ENCODE measurements around the gene MAN2A2.
A peak's percentile ranks its signal among the peaks of the same experiment; 100 is the strongest.
"Not testable (repeated sequence)": the region's sequence is repeated elsewhere in the genome, so short reads cannot be mapped to it uniquely, and the experiment has no call there.

The MAN2A2 gene

DNA sequence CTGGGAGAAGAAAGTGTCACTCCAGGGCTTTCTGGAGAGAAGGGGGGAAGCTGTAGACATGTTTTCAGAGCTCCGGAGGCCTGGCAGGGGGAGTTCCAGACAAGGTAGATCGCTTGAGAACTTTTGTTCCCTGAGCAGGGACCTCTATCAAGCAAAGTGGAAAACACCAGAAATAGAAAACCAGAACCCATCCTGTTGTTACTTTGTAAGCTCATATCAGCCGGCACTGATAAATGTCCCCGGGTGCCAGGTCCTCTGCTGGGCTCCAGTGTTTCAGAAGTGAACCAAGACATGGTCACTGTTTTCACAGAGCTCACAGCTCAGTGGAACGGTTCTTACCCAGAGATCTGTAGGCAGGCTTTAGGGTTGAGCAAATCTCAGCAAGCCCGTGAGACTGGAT, 15.7 kb downstream of the MAN2A2 start:
- DNase-seq (ENCODE audit: low spot score): no peak

DNA sequence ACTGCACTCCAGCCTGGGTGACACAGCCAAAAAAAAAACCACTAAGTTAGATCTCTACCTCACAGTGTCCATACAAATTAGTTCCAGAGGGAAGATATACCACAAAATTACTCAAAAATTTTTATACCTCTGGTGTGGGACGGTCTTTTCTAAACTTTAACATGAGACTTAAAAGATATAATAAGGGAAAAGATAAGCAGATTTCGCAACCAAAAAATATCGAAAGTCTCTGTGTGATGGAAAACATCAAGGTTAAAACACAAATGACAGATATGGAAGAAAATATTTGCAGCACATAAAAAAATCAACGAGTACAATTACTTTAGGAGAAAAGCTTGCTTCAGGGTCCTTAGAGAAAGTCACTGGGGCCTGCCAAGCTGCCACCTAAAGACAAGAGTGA, 18.8 kb downstream of the MAN2A2 start:
- DNase-seq (ENCODE audit: low spot score): no peak

DNA sequence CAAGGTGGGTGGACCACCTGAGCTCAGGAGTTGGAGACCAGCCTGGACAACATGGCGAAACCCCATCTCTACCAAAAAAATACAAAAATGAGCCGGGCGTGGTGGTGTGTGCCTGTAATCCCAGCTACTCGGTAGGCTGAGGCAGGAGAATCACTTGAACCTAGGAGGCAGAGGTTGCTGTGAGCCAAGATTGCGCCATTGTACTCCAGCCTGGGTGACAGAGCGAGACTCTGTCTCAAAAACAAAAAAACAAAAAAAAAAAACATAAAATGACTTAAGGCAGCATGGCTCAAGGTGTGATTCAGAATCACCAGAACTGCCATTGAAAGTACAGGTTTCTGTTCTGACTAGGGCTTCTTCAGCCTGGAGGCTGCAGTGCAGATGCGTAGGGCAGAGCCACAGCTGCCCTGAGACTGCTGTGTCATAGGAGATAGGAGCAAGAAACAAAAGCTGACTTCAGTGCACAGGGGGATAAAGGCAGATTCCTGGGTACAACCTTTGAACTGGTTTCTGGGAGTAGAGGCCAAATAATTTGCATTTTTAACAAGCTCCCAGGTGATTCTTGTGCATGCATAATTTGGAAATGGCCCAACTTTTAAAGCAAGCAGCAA, 19.7 kb downstream of the MAN2A2 start:
- not testable (repeated sequence) for DNase-seq (ENCODE audit: low spot score)

DNA sequence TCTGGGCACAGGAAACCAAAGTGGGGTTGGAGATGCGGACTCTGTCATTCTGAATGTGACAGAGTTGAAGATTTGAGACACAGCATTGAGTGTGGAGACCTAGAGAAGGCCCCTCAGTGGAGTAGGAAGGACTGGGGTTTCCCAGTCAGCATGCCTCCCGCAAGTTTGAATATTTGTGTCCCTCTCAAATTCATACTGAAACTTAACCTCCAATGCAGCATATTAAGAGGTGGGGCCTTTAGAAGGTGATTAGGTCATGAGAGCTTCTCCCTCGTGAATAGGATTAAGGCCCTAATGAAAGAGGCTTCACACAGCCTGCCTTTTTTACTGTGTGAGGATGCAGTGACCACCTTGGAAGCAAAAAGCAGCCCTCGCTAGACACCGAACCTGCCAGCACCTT, 21.3 kb downstream of the MAN2A2 start:
- no peak for DNase-seq (ENCODE audit: low spot score)

DNA sequence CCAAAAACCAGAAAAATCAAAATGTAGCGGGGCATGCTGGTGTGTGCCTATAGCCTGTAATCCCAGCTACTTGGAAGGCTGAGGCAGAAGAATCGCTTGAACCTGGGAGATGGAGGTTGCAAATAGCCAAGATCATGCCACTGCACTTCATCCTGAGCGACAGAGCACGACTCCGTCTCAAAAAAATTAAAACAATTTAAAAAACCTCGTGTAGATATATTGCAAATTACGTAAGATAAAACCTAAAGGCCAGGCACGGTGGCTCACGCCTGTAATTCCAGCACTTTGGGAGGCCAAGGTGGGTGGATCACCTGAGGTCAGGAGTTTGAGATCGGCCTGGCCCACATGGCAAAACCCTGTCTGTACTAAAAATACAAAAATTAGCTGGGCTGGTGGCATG, 23.7 kb downstream of the MAN2A2 start:
- DNase-seq (ENCODE audit: low spot score): not testable (repeated sequence)

DNA sequence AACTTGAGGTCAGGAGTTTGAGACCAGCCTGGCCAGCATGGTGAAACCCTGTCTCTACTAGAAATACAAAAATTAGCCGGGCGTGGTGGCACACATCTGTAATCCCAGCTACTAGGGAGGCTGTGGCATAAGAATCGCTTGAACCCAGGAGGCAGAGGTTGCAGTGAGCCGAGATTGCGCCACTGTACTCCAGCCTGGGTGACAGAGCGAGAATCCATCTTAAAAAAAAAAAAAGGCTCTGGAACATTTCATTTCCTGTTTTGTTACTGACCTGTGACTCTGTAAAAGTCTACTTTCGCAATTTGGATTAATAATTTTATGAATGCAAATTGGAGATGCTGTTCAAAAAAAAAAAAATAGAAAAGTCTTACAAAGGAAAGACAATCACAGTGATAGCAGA, 25.0 kb downstream of the MAN2A2 start:
- not testable (repeated sequence) for DNase-seq (ENCODE audit: low spot score)

DNA sequence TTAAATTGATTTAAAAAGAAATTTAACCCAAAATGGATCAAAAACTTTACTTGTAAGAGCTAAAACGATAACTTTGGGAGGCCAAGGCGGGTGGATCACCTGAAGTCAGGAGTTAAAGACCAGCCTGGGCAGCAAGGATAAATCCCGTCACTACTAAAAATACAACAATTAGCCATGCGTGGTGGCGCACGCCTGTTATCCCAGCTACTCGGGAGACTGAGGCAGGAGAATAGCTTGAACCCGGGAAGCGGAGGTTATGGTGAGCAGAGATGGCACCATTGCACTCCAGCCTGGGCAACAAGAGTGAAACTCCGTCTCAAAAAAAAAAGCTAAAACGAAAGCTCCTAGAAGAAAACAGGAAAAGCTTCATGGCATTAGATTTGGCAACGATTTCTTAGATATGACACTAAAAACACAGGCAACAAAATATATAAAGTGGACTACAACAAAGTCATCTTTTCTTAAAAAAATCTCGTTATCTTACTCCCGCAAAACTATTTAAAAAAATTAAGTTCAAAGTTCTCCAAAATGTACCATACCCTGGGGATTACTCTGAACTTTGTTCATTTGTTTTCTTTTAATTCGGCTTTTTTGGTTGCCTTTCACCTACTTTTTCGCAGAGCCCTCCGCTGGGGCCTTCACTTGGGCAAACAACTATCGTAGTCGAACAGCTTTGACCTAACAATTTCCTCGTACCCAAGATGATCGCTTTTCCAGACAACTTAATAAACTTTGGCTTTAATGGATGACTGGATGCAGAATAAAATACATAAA, 26.3 kb downstream of the MAN2A2 start:
- DNase-seq (ENCODE audit: low spot score): no peak

DNA sequence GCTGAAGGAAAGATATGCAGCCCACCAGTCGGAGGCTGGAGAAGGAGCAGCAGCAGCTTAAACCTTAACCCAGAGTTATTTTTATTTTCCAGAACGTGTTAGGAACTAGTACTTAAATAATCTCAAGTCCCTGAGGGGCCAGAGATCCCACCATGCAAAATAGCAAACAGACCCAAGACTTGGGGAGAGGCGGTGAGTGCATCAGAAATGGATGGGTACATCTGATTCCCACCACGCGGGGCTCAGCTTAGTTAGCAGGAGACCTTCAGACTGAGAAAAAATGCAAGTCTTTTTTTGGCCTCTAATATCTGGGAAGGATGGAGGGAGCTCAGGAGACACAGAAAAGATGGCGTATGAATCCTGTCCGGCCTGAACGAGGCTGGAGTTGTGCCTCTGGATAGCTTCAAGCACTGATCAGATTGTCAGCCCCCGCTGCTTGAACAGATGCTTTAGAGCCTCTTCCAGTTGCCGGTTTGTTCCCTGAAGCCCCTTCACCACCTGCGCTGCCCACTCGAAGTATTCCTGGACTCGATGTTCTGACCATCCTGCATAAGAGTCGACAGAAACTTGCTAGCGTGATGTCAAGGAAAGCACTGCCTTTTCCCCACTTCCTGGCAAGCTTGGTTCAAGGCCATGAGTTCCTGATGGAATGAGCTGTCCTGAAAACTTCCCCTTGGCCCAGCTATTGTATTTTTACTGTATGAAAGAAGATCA, 27.9 kb downstream of the MAN2A2 start:
- DNase-seq (ENCODE audit: low spot score): no peak

DNA sequence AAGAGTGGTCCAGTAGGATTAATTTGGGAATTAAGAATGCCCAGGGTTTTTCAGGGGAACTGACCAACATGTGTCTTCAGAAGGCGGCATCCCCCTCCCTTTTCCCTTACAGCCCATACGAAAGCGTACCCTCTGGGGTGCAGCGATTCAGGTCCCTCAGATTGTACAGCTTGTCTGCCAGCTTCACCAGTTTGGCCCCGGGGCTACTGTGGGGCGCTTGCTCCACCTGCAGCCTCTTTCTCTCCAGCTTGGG, 28.4 kb downstream of the MAN2A2 start:
- DNase-seq (ENCODE audit: low spot score): no peak

DNA sequence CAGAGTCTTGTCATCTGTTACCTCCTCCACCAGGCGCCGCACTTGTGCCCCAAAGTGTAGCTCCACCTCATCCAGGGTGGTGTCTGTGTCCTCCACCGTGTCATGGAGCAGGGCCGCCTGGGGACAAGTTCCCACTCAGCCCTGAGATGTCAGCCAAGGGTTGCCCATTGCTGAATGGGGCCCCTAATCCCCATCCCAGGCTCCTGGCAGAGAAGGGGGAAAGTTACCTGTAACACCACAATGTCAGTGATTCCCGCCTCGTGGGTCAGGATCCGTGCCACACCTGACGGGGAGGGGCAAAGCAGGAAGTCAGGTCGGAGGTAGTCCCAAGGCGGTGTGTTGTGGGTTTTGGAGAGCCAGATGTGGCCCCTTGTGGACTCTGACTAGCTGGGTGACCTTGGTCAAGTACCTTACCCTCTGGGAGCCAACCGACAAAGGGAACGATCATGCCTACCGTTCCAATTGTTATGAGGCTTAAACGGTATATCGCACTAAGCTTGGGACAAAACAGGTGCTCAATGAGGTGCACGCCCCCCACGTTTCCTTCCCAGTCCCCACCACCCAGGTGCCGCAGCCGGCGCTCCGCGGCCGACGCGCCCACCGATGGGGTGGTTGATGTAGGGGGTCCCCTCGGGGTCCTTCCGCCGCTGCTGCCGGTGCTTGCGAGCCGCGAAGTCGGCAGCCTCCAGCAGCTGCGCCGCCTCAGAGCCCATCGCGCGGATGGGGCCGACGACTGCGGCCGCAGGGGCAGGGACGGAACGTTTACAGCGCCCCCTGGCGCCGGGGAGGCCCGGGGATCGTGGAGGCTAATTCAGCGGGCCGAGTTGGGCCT, 28.9 kb downstream of the MAN2A2 start, which contains the start of gene HDDC3:
Gene HDDC3, minus strand, starts transcription at position 722 of the 832 bp plus-strand sequence. Its CDS starts 9 bp downstream, at position 713.
- peak; percentile 88 for DNase-seq (ENCODE audit: low spot score)

DNA sequence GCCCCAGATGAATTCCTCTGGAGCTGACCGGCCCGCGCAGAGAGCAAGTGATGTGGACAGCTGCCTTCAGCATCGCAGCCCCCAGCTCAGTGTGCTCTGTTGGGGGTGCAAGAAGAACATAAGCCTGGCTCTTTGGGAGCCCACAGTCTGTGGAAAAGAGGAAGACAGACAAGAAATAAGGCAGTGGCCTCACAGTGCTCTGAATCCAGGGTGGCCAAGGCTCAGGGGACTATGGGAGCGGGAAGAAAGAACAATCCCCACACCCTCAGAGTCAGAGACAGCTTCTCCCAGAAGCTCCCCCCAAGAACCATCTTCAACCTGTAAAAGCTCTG, 29.5 kb downstream of the MAN2A2 start:
- no peak for DNase-seq (ENCODE audit: low spot score)

DNA sequence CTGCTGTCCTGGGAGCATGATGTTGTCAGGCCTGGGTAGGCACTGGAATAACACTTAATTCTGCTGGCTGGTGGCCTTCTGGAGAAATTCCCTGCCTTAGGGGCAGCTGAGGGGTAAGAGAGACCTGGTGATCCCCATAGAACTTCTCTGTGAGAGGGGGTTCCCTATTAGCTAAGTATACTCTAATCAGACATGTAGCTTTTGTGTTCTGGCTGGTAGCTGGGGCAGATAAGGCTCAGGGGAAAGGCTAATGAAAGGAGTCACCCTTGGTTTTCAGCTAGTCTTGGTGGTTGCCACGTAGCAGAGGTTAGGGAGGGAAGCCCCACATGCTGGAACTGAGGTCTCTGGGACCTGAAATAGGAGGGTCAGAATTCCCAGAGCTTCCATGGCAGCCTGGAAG, 30.2 kb downstream of the MAN2A2 start:
- no peak for DNase-seq (ENCODE audit: low spot score)

DNA sequence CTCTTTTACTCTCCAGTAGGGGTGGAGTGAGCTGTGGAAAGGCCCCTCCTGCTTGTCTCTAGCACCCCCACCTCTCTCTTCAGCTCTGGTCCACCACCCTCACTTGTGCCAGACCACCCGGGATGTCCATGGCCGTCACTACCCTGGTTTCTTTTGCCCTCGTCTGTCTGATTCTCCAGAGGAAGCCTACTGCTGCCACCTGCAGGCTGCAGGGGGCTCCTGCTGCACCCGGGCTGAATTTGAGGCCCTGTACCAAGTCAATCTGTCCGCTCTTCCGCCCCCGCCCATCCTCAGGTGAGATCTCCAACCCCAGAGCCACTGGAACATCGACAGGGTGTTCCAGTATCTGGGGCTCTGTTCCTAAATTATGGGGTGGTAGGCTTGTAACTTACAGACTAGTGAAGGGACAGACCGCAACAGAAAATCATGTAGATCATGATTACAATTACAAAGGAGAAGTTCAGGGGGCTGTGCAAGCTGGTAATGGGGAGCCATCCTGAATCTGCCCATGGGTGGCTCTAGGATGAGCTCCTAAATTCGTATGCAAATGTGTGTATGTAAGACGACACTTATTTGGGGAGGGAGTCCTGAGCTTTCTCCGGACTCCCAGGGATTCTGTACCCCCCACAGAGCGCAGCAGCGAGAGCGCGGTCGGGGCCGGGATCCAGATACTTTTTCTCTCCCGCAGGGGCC, 31.3 kb downstream of the MAN2A2 start:
- DNase-seq (ENCODE audit: low spot score): peak; percentile 89

DNA sequence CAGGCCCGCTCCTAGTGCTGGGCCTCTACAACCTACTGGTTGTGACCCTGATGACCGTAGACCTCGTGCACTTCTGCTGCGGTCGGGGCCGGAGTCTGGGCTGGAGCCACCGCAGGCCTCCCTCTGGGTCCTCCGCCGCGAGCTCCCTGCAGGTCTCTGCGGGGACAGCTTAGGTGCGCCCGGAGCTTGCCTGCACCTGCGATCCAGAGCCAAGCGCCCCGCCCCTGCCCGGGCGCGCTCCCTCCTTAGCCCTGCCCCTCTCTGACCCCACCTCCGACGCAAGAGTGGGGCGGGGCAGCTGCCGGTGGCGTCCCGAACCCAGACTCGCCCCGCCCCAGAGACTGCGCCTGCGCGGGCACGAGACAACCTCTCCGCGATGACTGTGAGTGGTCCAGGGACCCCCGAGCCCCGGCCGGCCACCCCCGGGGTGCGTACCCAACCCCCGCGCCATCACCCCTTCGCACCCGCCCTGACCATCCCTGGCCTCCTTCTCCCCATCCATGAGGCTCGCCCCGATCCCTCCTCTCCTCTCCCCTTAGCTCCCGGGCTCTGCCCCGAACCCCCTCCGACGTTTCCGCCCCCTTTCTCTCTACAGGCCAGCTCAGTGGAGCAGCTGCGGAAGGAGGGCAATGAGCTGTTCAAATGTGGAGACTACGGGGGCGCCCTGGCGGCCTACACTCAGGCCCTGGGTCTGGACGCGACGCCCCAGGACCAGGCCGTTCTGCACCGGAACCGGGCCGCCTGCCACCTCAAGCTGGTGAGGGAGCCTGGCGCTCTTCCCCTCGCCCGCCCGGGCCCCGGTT, 32.0 kb downstream of the MAN2A2 start, which contains the start of gene UNC45A:
Gene UNC45A, plus strand, starts transcription at position 337 of the 803 bp plus-strand sequence. Its CDS starts 40 bp downstream, at position 377.
- peak; percentile 94 for DNase-seq (ENCODE audit: low spot score)

DNA sequence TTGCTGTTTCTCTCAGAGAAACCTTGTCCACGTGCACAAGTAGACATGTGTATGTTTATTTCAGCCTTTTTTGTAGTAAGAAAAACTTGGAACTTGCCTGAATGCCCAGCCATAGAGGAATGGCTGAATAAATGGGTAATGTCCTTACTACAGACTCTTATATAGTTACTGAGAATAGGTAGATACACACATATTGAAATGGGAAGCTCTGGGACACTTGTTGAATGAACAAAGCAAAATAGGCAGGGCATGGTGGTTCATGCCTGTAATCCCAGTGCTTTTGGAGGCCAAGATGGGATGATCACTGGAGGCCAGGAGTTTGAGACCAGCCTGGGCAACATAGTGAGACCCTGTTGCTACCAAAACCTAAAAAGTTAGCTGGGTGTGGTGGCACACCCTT, 33.7 kb downstream of the MAN2A2 start:
- DNase-seq (ENCODE audit: low spot score): no peak

DNA sequence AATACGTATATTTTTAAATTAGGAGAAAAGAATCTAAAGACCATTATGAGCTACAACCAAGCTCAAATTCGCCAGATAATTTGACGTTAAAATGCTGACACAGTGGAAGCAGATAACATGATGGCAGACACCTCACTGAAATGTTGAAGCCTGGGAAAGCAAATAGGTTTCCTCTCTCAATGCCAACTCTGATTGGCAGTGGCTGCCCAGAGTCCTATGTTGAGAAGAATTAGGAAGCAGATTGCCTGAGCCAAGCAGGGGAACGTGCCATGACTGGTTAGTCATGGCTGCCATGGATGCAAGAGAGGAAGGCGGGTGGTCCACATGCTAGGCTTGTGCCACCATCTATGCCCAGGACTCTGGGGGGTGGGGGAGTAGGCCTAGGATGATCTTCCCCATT, 35.2 kb downstream of the MAN2A2 start:
- DNase-seq (ENCODE audit: low spot score): no peak

DNA sequence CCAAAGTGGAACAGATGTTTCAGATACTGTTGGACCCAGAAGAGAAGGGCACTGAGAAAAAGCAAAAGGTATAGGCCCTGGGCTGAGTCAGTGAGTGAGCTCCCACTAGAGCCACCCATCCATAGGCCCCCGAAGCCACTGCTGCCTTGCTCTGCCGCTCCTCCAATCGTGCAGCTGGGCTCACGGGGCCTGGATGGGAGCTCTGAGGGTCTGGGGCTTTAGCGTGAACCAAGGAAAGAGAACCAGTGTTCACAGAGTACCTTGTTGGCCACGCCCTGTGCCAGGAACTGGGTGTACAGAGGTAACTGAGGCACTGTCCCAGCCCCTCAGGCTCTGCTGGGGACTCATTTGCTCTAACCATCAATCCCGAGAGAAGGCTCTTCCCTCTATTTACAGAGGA, 36.7 kb downstream of the MAN2A2 start:
- DNase-seq (ENCODE audit: low spot score): no peak

DNA sequence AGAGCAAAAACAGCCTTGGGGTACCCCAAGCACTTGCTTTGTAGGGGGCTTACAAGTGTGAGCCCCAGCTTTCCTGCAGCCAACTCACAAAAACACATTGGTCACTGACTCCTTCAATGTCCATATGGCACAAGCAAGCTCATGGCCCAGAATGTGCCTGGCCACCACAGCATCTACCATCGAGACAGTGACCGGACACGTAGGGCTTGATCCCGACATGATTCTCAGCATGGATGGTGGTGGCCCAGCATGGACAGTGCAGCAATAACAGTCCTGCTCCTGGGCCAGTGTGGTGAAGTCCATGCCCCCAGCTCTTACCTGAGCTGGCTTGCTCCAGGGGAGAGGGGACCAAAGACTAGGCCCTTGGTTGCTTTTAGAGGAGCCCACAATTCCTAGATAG, 37.9 kb downstream of the MAN2A2 start:
- DNase-seq (ENCODE audit: low spot score): no peak

DNA sequence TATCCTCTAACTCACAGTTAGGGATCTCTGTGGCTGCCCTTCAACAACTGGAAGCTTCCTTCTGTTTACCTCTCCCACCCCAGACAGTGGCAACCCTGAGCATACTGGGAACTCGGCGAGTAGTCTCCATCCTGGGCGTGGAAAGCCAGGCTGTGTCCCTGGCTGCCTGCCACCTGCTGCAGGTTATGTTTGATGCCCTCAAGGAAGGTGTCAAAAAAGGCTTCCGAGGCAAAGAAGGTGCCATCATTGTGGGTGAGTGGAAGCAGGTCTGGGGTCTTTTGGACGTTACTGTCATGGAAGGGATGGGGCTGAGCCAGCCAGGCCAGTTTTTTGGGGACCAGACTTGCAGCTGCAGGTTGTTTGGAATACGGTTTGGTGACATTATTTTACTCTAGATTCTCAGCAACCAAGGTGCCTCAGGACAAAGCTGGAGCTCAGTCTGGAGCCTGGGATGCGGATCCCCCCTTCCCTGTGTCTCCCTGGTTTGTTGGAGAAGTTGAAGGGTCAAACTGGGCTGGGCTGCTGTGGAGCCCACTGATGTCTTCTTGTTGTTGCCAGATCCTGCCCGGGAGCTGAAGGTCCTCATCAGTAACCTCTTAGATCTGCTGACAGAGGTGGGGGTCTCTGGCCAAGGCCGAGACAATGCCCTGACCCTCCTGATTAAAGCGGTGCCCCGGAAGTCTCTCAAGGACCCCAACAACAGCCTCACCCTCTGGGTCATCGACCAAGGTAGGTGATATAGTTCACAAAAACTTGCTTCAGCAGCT, 39.4 kb downstream of the MAN2A2 start:
- no peak for DNase-seq (ENCODE audit: low spot score)

DNA sequence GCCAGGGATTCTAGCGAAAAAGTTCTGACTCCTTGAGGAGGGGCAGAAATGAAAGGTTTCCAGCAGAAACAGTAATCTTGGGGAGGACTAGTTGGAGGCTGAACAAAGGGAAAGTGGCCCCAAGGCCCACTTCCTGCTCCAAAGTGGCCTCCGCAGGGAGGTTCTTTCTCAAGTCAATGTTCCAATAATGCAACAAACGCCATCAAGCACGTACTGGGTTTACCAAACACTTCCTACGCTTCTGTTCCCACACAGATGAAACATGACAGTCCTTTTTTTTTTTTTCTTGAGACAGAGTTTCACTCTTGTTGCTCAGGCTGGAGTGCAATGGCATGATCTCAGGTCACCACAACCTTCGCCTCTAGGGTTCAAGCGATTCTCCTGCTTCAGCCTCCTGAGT, 42.0 kb downstream of the MAN2A2 start:
- DNase-seq (ENCODE audit: low spot score): no peak
